ENCODE data around the gene EXOC3L4. TPM values are rescaled to one million over a fixed set of nuclear protein-coding genes. Genes with fewer than 3 reads are reported as not detected.

Gene EXOC3L4
- total RNA-seq, 2 experiments from 2014 or later, result not detected

DNA sequence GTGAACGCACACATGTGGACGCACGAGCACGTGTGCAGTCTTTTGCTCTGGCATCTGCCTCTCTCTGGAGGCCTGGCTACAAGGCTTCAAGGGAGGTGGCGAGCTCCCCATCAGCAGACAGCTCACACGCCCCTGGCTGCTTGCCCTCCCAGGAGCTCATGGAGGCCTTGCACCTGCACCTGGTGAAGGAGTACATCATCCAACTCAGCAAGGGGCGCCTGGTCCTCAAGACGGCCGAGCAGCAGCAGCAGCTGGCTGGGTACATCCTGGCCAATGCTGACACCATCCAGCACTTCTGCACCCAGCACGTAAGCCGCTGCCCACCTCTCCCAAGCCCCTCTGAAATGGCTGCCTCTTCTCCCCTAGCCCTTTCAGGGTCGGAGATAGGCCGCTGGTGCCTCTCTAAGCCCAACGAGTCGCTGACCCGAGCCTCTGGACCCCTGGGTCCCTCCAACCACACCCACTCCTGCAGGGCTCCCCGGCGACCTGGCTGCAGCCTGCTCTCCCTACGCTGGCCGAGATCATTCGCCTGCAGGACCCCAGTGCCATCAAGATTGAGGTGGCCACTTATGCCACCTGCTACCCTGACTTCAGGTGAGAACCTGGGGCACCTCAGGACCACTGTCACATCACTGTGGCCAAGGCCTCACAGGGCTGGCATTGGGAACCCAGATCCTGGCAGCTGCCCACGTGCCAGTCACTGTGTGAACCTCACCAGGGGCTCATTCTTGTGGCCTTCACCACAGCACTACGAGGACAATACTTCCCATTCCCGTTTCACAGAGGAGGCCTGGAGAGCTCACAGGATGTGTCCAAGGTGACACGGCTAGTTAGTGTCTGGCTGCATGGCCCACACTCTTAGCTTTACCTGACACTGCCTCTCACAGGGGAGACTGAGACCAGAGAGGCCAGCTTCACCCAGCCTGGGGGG is 39.0 kb downstream of the EXOC3L4 start:
- CTCF ChIA-PET (ENCODE audit: unreplicated experiment), result no interaction called here
- Histone ChIP-seq H3K4me3 (ENCODE audit: low read depth, low read length, poor library complexity, severe bottlenecking) (no peak overlapping the region), H2AFZ (ENCODE audit: low read length) (no peak overlapping the region), H3K79me2 (ENCODE audit: insufficient read depth, low read depth, low read length) (no peaks in the 10 kb centered on the region), H3K4me2 (ENCODE audit: low read length) (no peak overlapping the region), H3K9me3 (ENCODE audit: low read length) (no peaks in the 10 kb centered on the region), H3K36me3 (ENCODE audit: insufficient read depth, low read length) (no peaks in the 10 kb centered on the region), H3K27ac (ENCODE audit: low read depth, low read length, poor library complexity, severe bottlenecking) (no peak overlapping the region), H3K4me1 (ENCODE audit: insufficient read depth, low read length, poor library complexity, severe bottlenecking) (peaks cover 6% of the 10 kb centered on the region), H4K20me1 (ENCODE audit: insufficient read depth, low read length) (no peaks in the 10 kb centered on the region; the same call in 1 of the 2 replicates), H3K9me2 (ENCODE audit: insufficient read depth, low read length) (no peaks in the 10 kb centered on the region)
- intact Hi-C loops (cut with micrococcal nuclease; ENCODE audit: unreplicated experiment), result no loop called here
- no TSS peak for BruUV-seq (replicated peaks)
- no peak for DNase-seq (ENCODE audit: low spot score)
- TF ChIP-seq EZH2phosphoT487 (IDR thresholded peaks at IDR 0.05; ENCODE audit: borderline replicate concordance, low read depth, low read length), result no peak
- POLR2A ChIA-PET, result no interaction called here

- CTCF ChIA-PET (ENCODE audit: unreplicated experiment), result no interaction called here
- Histone ChIP-seq H3K4me3 (ENCODE audit: low read depth, low read length, poor library complexity, severe bottlenecking) (no peak overlapping the region), H2AFZ (ENCODE audit: low read length) (no peak overlapping the region), H3K9me3 (ENCODE audit: low read length) (no peaks in the 10 kb centered on the region), H3K4me2 (ENCODE audit: low read length) (no peak overlapping the region), H3K4me1 (ENCODE audit: insufficient read depth, low read length, poor library complexity, severe bottlenecking) (peaks cover 6% of the 10 kb centered on the region), H3K79me2 (ENCODE audit: insufficient read depth, low read depth, low read length) (no peaks in the 10 kb centered on the region), H3K27ac (ENCODE audit: low read depth, low read length, poor library complexity, severe bottlenecking) (no peak overlapping the region), H3K36me3 (ENCODE audit: insufficient read depth, low read length) (no peaks in the 10 kb centered on the region), H4K20me1 (ENCODE audit: insufficient read depth, low read length) (no peaks in the 10 kb centered on the region; the same call in 1 of the 2 replicates), H3K9me2 (ENCODE audit: insufficient read depth, low read length) (no peaks in the 10 kb centered on the region)
- TF ChIP-seq CTCF (conservative IDR thresholded peaks at IDR 0.05; ENCODE audit: low read length) (no peak), EZH2phosphoT487 (IDR thresholded peaks at IDR 0.05; ENCODE audit: borderline replicate concordance, low read depth, low read length) (no peak)
- no TSS peak for BruUV-seq (replicated peaks)
- POLR2A ChIA-PET, result no interaction called here
- intact Hi-C loops (cut with micrococcal nuclease; ENCODE audit: unreplicated experiment), result no loop called here
- DNase-seq (ENCODE audit: low spot score), result no peak
These were observed 39.9 kb downstream of the EXOC3L4 start for GRCh38 chr14:103134405-103134804.

DNA sequence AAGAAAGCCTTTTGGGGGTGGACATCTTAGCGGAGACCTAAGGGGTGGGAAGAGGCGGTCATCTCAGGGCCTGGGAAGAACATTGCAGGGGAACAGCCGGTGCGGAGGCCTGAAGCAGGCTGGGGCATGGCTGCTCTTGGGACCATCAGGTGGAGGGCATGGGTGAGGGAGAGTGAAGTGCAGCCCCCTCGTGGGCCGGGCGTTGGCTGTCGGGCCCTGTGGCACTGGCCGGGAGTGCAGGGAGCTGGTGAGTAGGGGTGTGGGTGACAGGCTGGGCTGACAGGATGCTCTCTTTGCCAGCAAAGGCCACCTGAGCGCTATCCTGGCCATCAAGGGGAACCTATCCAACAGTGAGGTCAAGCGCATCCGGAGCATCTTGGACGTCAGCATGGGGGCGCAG is 40.4 kb downstream of the EXOC3L4 start:
- H2AFZ ChIP-seq (ENCODE audit: low read length), result no peak overlapping the region
- H3K4me1 ChIP-seq (ENCODE audit: insufficient read depth, low read length, poor library complexity, severe bottlenecking), result peaks cover 11% of the 10 kb centered on the region
- H4K20me1 ChIP-seq (ENCODE audit: insufficient read depth, low read length), result no peaks in the 10 kb centered on the region; the same call in 1 of the 2 replicates
- ChIA-PET POLR2A (no interaction called here), CTCF (ENCODE audit: unreplicated experiment) (no interaction called here)
- intact Hi-C loops (cut with micrococcal nuclease; ENCODE audit: unreplicated experiment), result no loop called here
- no peak for TF ChIP-seq EZH2phosphoT487 (IDR thresholded peaks at IDR 0.05; ENCODE audit: borderline replicate concordance, low read depth, low read length)
- TF ChIP-seq CTCF (conservative IDR thresholded peaks at IDR 0.05; ENCODE audit: low read length), result no peak
- H3K79me2 ChIP-seq (ENCODE audit: insufficient read depth, low read depth, low read length), result no peaks in the 10 kb centered on the region
- DNase-seq (ENCODE audit: low spot score), result no peak
- no peak overlapping the region for H3K27ac ChIP-seq (ENCODE audit: low read depth, low read length, poor library complexity, severe bottlenecking)
- H3K9me3 ChIP-seq (ENCODE audit: low read length), result no peaks in the 10 kb centered on the region
- BruUV-seq (replicated peaks), result no TSS peak
- no peak overlapping the region for H3K4me3 ChIP-seq (ENCODE audit: low read depth, low read length, poor library complexity, severe bottlenecking)
- no peak overlapping the region for H3K4me2 ChIP-seq (ENCODE audit: low read length)
- H3K36me3 ChIP-seq (ENCODE audit: insufficient read depth, low read length), result no peaks in the 10 kb centered on the region
- H3K9me2 ChIP-seq (ENCODE audit: insufficient read depth, low read length), result no peaks in the 10 kb centered on the region

All from OCI-LY7 (cell line).